GM10266 (cell line): Measurements from ENCODE around the gene OSM.

Experiments
- DNase-seq: peaks from one replicate; pipeline ENCODE4 v3.0.0; 2012; ENCODE audit errors: extremely low spot score
- CTCF ChIP-seq: IDR thresholded peaks from 2 replicates; pipeline ENCODE4 v1.5.1; 2012; ENCODE audit warnings: mild to moderate bottlenecking, low read depth; ENCODE audit not compliant: control insufficient read depth, insufficient read depth; ENCODE audit errors: missing control alignments

The OSM gene

GRCh38 chr22:30267382-30268302 is 991 bp upstream of the OSM start:
- peak; percentile 7 for TF ChIP-seq CTCF
- DNase-seq, result no peak

- DNase-seq, result peak; percentile 86
These were observed 717 bp downstream of the OSM start for GRCh38 chr22:30265823-30266444.

GRCh38 chr22:30265131-30265720 is 1.4 kb downstream of the OSM start:
- DNase-seq, result no peak
- TF ChIP-seq CTCF, result no peak

More at GRCh38 chr22:30265823-30266444, 717 bp downstream of the OSM start:
- no peak for TF ChIP-seq CTCF

GRCh38 chr22:30263883-30264282 is 2.8 kb downstream of the OSM start:
- no peak for DNase-seq
- TF ChIP-seq CTCF, result no peak

GRCh38 chr22:30262917-30263741 is 3.5 kb downstream of the OSM start:
- peak; percentile 77 for DNase-seq
- peak; percentile 92 for TF ChIP-seq CTCF

GRCh38 chr22:30262112-30262511 is 4.5 kb downstream of the OSM start:
- no peak for TF ChIP-seq CTCF
- no peak for DNase-seq
